ENCODE results near the gene COX7A2L. TPM values are rescaled to one million over a fixed set of nuclear protein-coding genes. Genes with fewer than 3 reads are reported as not detected.
A peak's percentile ranks its signal among the peaks of the same experiment; 100 is the strongest.

The COX7A2L gene
- total RNA-seq, 2 donors from 2014 or later: 60.7 to 94.8 TPM

DNA sequence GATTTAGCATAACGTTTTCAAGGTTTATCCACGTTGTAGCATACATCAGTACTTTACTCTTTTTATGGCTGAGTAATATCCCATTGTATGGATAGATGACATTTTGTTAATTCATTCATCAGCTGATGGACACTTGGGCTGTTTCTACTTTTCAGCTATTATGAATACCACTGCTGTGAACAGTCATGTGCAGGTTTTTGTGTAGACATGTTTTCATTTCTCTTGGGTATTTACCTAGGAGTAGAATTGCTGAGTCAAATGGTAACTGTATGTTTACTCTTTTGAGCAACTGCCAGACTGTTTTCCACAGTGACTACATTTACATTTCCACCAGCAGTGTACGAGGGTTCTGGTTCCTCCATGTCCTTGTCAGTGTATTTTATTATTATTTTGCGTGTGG lies 33.9 kb downstream of the COX7A2L start:
- peak; percentile 54 for ATAC-seq (replicated peaks)
- Mint-ChIP-seq H3K27me3 (no peaks in the 10 kb centered on the region), H3K36me3 (ENCODE audit: low read depth) (peaks cover 97% of the 10 kb centered on the region), H3K27ac (peak overlapping the region; percentile 39), H3K4me1 (no peaks in the 10 kb centered on the region), H3K9me3 (no peaks in the 10 kb centered on the region), H3K4me3 (no peak overlapping the region)

DNA sequence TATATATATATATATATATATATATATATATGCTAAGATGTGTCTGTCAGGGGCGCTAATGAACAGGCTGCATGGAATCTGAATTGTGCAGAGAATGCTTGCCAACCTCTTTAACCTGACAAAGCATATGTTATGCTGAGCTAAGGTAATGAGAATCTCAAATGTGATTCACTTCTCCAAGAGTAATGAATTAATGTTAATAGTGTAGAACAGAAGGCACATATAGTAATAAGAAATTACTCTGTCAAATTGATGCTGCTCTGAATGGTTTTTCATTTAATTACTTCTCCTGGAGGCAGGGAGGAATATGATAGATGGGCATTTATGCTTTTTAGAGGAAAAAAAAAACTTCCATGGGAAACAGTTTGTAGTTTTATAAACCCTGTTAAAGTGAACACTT lies 35.4 kb downstream of the COX7A2L start:
- no peak for ATAC-seq (replicated peaks)
- no peaks in the 10 kb centered on the region for H3K9me3 Mint-ChIP-seq
- H3K36me3 Mint-ChIP-seq (ENCODE audit: low read depth): peaks cover 95% of the 10 kb centered on the region
- H3K27ac Mint-ChIP-seq: no peak overlapping the region
- H3K4me3 Mint-ChIP-seq: no peak overlapping the region
- peaks cover 4% of the 10 kb centered on the region for H3K4me1 Mint-ChIP-seq
- H3K27me3 Mint-ChIP-seq: no peaks in the 10 kb centered on the region

DNA sequence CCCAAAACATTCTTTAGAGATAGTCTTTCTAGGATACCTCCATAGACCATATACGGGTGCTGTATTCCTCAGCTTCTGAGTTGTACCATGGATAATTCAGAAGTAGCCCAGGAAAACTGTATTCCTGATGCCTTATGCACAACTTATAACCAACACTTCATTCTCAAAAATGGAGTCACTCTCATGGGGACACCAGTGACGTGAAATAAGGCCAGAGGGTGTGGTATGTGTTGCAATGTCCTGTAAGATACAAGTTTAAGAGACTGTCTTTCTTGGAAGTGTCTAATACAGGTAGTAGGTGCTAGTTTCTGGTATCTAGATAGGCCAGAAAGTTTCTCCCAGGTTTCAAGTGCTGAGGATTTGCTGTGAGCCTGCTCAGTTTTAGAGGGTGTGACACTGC lies 36.1 kb downstream of the COX7A2L start:
- H3K36me3 Mint-ChIP-seq (ENCODE audit: low read depth): peaks cover 95% of the 10 kb centered on the region
- H3K27me3 Mint-ChIP-seq: no peaks in the 10 kb centered on the region
- peaks cover 4% of the 10 kb centered on the region for H3K4me1 Mint-ChIP-seq
- ATAC-seq (replicated peaks): no peak
- no peak overlapping the region for H3K4me3 Mint-ChIP-seq
- H3K9me3 Mint-ChIP-seq: no peaks in the 10 kb centered on the region
- H3K27ac Mint-ChIP-seq: no peak overlapping the region

DNA sequence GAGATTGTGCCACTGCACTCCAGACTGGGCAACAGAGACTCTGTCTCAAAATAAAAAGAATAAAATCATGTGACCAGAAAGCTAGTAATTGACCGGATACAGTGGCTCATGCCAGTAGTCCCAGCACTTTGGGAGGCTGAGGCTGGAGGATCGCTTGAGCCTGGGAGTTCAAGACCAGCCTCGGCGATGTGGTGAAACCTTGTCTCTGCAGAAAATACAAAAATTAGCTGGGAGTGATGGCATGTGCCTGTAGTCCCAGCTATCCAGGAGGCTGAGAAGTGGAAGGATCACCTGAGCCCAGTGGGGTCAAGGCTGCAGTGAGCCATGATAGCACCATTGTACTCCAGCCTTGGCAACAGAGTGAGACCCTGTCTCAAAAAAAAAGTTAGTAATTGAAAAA lies 36.8 kb downstream of the COX7A2L start:
- Mint-ChIP-seq H3K27ac (peak overlapping the region; percentile 9), H3K4me3 (no peak overlapping the region), H3K27me3 (no peaks in the 10 kb centered on the region), H3K36me3 (ENCODE audit: low read depth) (peaks cover 93% of the 10 kb centered on the region), H3K4me1 (peaks cover 4% of the 10 kb centered on the region), H3K9me3 (no peaks in the 10 kb centered on the region)
- ATAC-seq (replicated peaks): no peak

DNA sequence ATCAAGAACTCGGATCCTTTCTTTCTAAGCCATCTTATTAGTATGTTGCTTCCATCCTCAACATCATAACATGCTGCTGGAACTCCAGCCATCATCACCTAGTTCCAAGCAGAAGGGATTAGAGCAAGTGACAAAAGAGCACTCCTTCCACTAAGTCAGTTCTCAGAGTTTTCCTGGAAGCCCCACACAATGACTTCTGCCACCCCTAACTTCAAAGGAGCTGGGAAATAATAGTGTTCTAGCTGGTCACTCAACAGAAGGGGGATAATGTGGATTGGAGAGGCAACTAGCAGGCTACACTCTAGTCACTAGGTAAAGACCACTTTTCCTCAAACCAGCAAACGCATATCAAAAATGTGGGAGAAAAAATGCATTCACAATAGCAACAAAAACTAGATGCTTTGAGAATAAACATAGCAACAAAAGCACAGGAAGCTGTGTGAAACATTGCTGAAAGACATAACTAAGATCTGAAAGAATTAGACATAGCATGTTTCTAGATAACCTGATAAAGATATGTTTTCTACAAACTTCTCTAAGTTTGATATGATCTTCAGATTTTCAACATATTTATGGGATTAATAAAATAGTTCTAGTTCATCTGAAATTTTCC lies 39.5 kb downstream of the COX7A2L start:
- H3K36me3 Mint-ChIP-seq (ENCODE audit: low read depth): peaks cover 95% of the 10 kb centered on the region
- no peaks in the 10 kb centered on the region for H3K27me3 Mint-ChIP-seq
- ATAC-seq (replicated peaks): no peak
- peaks cover 4% of the 10 kb centered on the region for H3K4me1 Mint-ChIP-seq
- H3K9me3 Mint-ChIP-seq: no peaks in the 10 kb centered on the region
- H3K4me3 Mint-ChIP-seq: no peak overlapping the region
- H3K27ac Mint-ChIP-seq: peak overlapping the region; percentile 55

DNA sequence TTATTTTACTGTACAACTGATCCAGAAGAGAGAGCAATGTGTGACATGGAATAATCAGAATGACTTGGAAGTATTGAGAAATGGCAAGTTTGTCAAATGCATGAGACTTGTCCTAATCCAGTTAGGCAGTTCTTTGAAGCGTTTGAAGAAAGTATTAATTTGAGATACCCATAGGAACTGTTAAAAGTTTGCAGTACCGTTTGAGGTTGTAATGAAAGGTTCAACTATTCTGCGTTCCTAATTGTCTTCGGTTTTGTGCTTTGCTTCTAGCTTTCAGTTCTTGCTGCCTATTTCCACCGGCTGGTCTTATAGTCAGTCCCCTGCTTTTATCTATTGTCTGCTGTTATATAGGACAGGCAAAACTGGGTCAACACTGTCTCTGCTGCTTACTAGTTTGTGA lies 41.8 kb downstream of the COX7A2L start:
- ATAC-seq (replicated peaks): no peak
- no peaks in the 10 kb centered on the region for H3K27me3 Mint-ChIP-seq
- peaks cover 93% of the 10 kb centered on the region for H3K36me3 Mint-ChIP-seq (ENCODE audit: low read depth)
- no peak overlapping the region for H3K4me3 Mint-ChIP-seq
- H3K9me3 Mint-ChIP-seq: no peaks in the 10 kb centered on the region
- peaks cover 15% of the 10 kb centered on the region for H3K4me1 Mint-ChIP-seq
- H3K27ac Mint-ChIP-seq: no peak overlapping the region

DNA sequence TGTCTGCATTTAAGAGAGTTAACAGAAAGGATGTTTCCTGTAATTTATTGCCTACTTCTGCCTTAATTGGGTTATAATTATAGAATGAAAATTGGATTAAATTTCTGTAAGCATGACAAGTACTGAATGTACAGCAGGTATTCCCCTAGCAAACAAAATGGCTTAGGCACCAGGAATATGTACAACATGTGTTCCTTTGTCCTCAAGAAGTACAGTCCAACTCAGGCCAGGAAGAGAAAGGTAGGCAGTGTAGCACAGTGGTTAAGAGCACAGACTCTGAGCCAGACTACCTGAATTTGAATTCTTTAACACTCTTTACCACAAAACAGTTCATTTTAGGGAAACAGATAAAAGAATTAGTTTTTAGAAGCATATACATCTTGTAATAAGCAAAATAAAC lies 43.1 kb downstream of the COX7A2L start:
- H3K27me3 Mint-ChIP-seq: no peaks in the 10 kb centered on the region
- H3K4me1 Mint-ChIP-seq: peaks cover 15% of the 10 kb centered on the region
- peaks cover 81% of the 10 kb centered on the region for H3K36me3 Mint-ChIP-seq (ENCODE audit: low read depth)
- H3K9me3 Mint-ChIP-seq: no peaks in the 10 kb centered on the region
- peak overlapping the region; percentile 12 for H3K4me3 Mint-ChIP-seq
- ATAC-seq (replicated peaks): no peak
- H3K27ac Mint-ChIP-seq: peak overlapping the region; percentile 85

DNA sequence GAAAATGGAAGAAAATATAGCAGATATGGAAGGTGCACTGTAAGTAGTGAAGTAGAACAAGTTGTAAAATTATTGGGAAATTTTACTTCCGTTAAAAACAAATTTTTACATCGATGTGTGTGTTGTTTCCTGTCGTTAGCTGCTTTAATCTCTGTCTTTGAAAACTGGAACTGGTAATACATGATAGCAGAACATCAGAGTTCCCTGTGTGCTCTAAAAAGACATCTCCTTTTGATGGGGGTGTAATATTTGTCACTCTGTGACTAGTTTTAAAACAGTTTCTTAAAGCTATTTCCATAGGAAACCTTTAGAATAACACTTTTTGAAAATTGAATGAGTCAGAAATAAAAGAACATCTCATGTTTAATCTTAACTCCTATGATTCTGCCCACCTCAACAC lies 43.5 kb downstream of the COX7A2L start:
- H3K36me3 Mint-ChIP-seq (ENCODE audit: low read depth): peaks cover 77% of the 10 kb centered on the region
- ATAC-seq (replicated peaks): peak; percentile 43
- H3K9me3 Mint-ChIP-seq: no peaks in the 10 kb centered on the region
- peak overlapping the region; percentile 12 for H3K4me3 Mint-ChIP-seq
- peak overlapping the region; percentile 85 for H3K27ac Mint-ChIP-seq
- H3K4me1 Mint-ChIP-seq: peaks cover 15% of the 10 kb centered on the region
- H3K27me3 Mint-ChIP-seq: no peaks in the 10 kb centered on the region

DNA sequence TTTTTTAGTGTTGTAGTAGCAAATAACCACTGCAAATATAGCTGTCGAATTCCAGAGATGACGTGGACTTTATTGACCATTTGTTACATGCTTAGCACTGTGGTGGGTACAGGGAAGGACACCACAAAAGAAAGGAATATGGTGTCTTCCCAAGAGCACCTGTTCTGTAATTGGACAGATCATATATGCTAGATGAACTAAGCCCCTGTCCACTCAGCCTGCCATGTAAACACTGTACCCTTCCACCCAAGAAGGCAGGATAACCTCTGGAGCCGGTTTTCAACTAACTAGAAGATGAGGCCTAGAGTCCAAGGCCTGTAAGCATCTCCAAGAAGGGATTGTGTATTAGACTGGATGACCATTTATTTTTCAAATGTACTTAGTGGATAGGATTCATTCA lies 44.1 kb downstream of the COX7A2L start:
- Mint-ChIP-seq H3K27me3 (no peaks in the 10 kb centered on the region), H3K27ac (peak overlapping the region; percentile 85), H3K9me3 (no peaks in the 10 kb centered on the region), H3K4me3 (no peak overlapping the region), H3K4me1 (peaks cover 15% of the 10 kb centered on the region), H3K36me3 (ENCODE audit: low read depth) (peaks cover 80% of the 10 kb centered on the region)
- ATAC-seq (replicated peaks): no peak

DNA sequence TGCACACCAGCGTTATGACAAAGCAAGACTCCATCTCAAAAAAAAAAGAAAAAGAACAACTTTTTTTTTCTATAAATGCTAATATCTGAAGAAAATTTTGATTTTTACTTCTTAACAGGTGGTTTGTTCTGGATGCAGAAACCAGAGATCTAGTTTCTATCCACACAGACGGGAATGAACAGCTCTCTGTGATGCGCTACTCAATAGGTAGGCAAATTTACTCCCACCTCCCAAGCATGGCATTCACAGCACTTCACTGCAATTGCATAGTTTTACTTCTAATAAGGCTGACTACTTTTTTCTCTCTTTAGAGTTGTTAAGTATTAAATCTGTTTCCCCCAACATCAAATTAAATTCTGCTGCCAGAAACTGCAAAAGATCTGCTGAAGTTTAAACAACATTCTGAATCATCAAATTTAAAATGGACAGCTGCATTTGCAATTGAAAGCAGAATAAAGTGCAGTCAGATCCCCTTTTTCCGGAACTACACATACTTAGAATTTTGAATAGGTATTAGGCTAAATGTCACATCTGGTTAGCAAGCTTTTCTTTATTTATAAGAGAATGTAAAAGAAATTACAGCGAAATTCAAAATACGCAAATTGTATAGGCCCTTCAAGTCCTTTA lies 45.1 kb downstream of the COX7A2L start:
- H3K4me1 Mint-ChIP-seq: peaks cover 11% of the 10 kb centered on the region
- H3K9me3 Mint-ChIP-seq: no peaks in the 10 kb centered on the region
- no peak overlapping the region for H3K4me3 Mint-ChIP-seq
- no peaks in the 10 kb centered on the region for H3K27me3 Mint-ChIP-seq
- peak overlapping the region; percentile 34 for H3K27ac Mint-ChIP-seq
- peaks cover 75% of the 10 kb centered on the region for H3K36me3 Mint-ChIP-seq (ENCODE audit: low read depth)
- ATAC-seq (replicated peaks): no peak

DNA sequence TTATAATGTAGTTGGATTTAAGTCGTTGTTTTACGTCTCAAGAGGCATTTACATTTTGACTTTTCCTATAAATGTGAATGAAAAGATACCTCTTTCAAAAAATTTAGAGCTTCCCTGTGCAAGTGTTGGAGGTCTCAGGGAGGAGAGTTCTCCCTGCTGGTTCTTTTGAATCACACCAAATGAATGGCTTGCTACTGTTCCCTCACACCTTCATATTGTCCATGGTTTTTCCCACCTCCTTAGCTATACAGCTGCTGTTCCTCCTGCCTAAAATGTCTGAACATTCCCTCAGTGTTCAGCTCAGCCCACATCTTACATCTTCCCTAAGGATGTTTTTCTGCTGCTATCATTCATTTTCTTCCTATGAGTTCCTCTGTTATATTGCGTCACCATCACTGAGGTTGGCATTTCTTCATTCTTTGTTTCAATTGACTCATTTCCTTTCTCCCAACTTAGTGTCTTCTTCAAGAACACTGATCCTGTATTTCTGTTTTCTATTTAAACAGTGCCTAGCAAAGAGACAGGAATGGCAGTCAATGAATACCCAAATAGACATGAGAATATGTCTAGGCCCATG lies 46.0 kb downstream of the COX7A2L start:
- peaks cover 11% of the 10 kb centered on the region for H3K4me1 Mint-ChIP-seq
- no peaks in the 10 kb centered on the region for H3K27me3 Mint-ChIP-seq
- H3K27ac Mint-ChIP-seq: peak overlapping the region; percentile 45
- peak overlapping the region; percentile 0 for H3K4me3 Mint-ChIP-seq
- peak; percentile 77 for ATAC-seq (replicated peaks)
- peaks cover 70% of the 10 kb centered on the region for H3K36me3 Mint-ChIP-seq (ENCODE audit: low read depth)
- H3K9me3 Mint-ChIP-seq: no peaks in the 10 kb centered on the region

DNA sequence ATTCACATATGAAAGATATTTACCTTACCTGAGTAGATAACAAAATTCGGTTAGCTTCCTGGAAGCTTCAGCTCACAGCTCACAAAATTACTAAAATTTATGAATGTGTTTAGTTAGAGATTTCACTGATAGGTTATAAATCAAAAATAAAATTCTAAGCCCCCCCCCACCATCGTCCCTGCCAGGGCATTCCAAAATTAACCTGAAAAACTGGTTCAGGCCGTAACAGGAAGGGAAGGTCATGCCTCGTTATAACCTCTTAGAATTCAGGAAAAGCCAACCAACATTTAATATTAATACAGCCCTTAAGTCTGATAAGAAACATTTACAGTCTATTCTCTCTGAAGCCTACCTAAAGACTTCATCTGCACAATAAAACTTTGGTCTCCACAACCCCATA lies 48.9 kb downstream of the COX7A2L start:
- H3K27me3 Mint-ChIP-seq: no peaks in the 10 kb centered on the region
- no peak overlapping the region for H3K27ac Mint-ChIP-seq
- no peak overlapping the region for H3K4me3 Mint-ChIP-seq
- peaks cover 66% of the 10 kb centered on the region for H3K36me3 Mint-ChIP-seq (ENCODE audit: low read depth)
- peaks cover 17% of the 10 kb centered on the region for H3K4me1 Mint-ChIP-seq
- no peaks in the 10 kb centered on the region for H3K9me3 Mint-ChIP-seq
- ATAC-seq (replicated peaks): no peak

DNA sequence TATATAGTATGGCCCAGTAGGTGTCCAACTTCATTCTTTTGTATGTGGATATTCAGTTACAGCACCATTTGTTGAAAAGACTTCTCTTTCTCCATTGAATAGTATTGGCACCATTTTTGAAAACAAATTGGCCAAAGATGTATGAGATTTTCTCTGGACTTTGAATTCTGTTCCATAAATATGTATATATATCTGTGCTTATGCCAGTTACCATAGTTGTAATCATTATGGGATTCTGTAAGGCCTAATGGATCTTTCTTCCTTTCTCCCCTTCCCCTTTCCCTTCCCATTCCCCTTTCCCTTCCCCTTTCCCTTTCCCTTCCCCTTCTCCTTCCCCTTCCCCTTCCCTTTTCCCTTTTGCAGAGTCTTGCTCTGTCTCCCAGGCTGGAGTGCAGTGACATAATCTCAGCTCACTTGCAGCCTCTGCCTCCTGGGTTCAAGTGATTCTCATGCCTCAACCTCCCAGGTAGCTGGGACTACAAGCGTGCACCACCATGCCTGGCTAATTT lies 51.0 kb downstream of the COX7A2L start:
- Mint-ChIP-seq H3K27me3 (no peaks in the 10 kb centered on the region), H3K36me3 (ENCODE audit: low read depth) (peaks cover 68% of the 10 kb centered on the region), H3K4me3 (no peak overlapping the region), H3K27ac (peak overlapping the region; percentile 66), H3K4me1 (peaks cover 21% of the 10 kb centered on the region), H3K9me3 (no peaks in the 10 kb centered on the region)
- ATAC-seq (replicated peaks): no peak

DNA sequence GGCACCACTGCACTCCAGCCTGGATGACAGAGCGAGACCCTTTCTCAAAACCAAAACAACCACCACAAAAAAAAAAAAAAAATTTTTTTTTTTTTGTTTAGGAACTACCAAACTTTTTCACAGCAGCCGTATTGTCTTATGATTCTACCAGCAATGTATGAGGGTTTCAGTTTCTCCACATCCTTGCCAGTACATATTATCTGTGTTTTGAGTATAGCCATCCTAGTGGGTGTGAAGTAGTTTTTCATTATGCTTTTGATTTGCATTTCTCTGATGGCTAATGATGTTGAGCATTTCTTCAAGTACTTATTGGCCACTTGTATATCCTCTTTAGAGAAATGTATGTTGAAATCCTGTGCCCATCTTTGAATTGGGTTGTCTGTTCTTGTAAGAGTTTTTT lies 51.7 kb downstream of the COX7A2L start:
- H3K36me3 Mint-ChIP-seq (ENCODE audit: low read depth): peaks cover 68% of the 10 kb centered on the region
- no peaks in the 10 kb centered on the region for H3K27me3 Mint-ChIP-seq
- peaks cover 15% of the 10 kb centered on the region for H3K4me1 Mint-ChIP-seq
- H3K4me3 Mint-ChIP-seq: no peak overlapping the region
- H3K9me3 Mint-ChIP-seq: no peaks in the 10 kb centered on the region
- ATAC-seq (replicated peaks): peak; percentile 66
- peak overlapping the region; percentile 66 for H3K27ac Mint-ChIP-seq

DNA sequence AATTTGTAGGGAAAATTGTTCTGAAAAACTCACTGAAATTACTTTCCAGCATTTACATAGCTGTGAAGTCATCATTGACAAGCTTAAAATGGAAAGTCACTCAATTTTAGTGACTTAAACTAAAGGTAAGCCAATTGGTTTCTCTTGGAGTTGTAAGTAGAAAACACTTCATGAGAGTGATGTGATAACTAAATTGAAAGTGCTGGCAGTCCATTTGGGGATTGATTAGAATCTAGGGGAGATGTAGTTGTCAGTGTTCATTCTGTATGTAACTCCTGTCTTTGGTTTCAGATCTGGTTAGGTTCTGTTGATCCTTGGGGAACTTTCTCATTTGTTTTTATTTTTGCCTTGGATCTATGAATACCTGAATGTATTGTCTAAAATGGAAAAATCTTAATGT lies 53.8 kb downstream of the COX7A2L start:
- H3K9me3 Mint-ChIP-seq: no peaks in the 10 kb centered on the region
- no peak overlapping the region for H3K4me3 Mint-ChIP-seq
- H3K27ac Mint-ChIP-seq: no peak overlapping the region
- peaks cover 18% of the 10 kb centered on the region for H3K4me1 Mint-ChIP-seq
- peaks cover 84% of the 10 kb centered on the region for H3K36me3 Mint-ChIP-seq (ENCODE audit: low read depth)
- no peak for ATAC-seq (replicated peaks)
- no peaks in the 10 kb centered on the region for H3K27me3 Mint-ChIP-seq

Data from activated T-helper 17 cell treated with anti-CD3 and anti-CD28 coated beads, Interleukin-2, amount 50 U/mL, for 72 hours (primary cell).